ENCODE results near the gene ACOT11.

ACOT11 gene

GRCh38 chr1:54652168-54652567 lies 104.1 kb downstream of the ACOT11 start:
- DNase-seq: no peak

- no peak for DNase-seq
Observed at GRCh38 chr1:54653036-54653435, 105.0 kb downstream of the ACOT11 start.

- no peak for DNase-seq
Observed at GRCh38 chr1:54658164-54658913, 110.3 kb downstream of the ACOT11 start.
